DND-41 (cell line): Measurements from ENCODE around the gene GFOD1.

Experiments used
- ATAC-seq: fragments of 200-7000 bp; cut with Tn5 transposase; 3 replicates; pipeline ENCODE4 v1.9.1; 2021; ENCODE audit warnings: low read depth; ENCODE audit not compliant: insufficient read depth
- DNase-seq: peaks from one replicate; pipeline ENCODE4 v3.0.0-alpha.2; 2020
- H2AFZ ChIP-seq: 2 replicates; pipeline ENCODE4 v1.6.0; 2012; ENCODE audit warnings: low read depth, low read length
- H3K27ac ChIP-seq: 2 replicates; pipeline ENCODE4 v1.5.1; 2012; ENCODE audit warnings: low read length, inconsistent platforms
- H3K27me3 ChIP-seq: fragments of 200-600 bp; sonication (generic); 2 replicates; pipeline ENCODE4 v1.6.0; 2012; ENCODE audit warnings: low read length, mild to moderate bottlenecking, inconsistent platforms; ENCODE audit not compliant: insufficient read depth, poor library complexity
- H3K36me3 ChIP-seq: 2 replicates; pipeline ENCODE4 v1.5.1; 2012; ENCODE audit warnings: low read length, inconsistent platforms; ENCODE audit not compliant: insufficient read depth
- H3K4me1 ChIP-seq: 2 replicates; pipeline ENCODE4 v1.5.1; 2012; ENCODE audit warnings: mild to moderate bottlenecking, low read length; ENCODE audit not compliant: insufficient read depth
- H3K4me2 ChIP-seq: 2 replicates; pipeline ENCODE4 v1.6.0; 2012; ENCODE audit warnings: mild to moderate bottlenecking, moderate library complexity, low read length, inconsistent platforms; ENCODE audit not compliant: insufficient read depth
- H3K4me3 ChIP-seq, 2 experiments: fragments of 200-600 bp in 1 of 2; shearing (Covaris generic) in 1 of 2; 2 replicates each; pipeline ENCODE4 v1.5.1; 2012 to 2016; ENCODE audit warnings: inconsistent platforms in 2 of 2, low read length in 2 of 2, mild to moderate bottlenecking in 2 of 2, low read depth in 1 of 2, moderate library complexity in 1 of 2
- H3K79me2 ChIP-seq: 2 replicates; pipeline ENCODE4 v1.6.0; 2012; ENCODE audit warnings: low read length, inconsistent platforms; ENCODE audit not compliant: insufficient read depth
- H3K9ac ChIP-seq: 2 replicates; pipeline ENCODE4 v1.6.0; 2012; ENCODE audit warnings: low read depth, mild to moderate bottlenecking, inconsistent platforms, low read length, moderate library complexity
- H3K9me3 ChIP-seq: 2 replicates; pipeline ENCODE4 v1.5.1; 2012; ENCODE audit warnings: low read length, moderate library complexity, mild to moderate bottlenecking, inconsistent platforms; ENCODE audit not compliant: insufficient read depth, severe bottlenecking
- H4K20me1 ChIP-seq: 2 replicates; pipeline ENCODE4 v1.6.0; 2012; ENCODE audit warnings: low read length; ENCODE audit not compliant: insufficient read depth
- CTCF ChIP-seq: IDR thresholded peaks from 2 replicates; pipeline ENCODE4 v1.5.1; 2012; ENCODE audit warnings: borderline replicate concordance, low read length, moderate library complexity, mild to moderate bottlenecking; ENCODE audit not compliant: poor library complexity, severe bottlenecking; ENCODE audit errors: extremely low read depth
- EZH2 ChIP-seq: IDR thresholded peaks from 3 replicates; pipeline ENCODE4 v1.6.1; 2012; ENCODE audit warnings: borderline replicate concordance, low read depth, mild to moderate bottlenecking, moderate library complexity, low read length, inconsistent platforms; ENCODE audit not compliant: severe bottlenecking

The GFOD1 gene

GRCh38 chr6:13371421-13372072 is 115.9 kb downstream of the GFOD1 start:
- Histone ChIP-seq H3K4me2 (no peak overlapping the region), H3K4me1 (no peaks in the 10 kb centered on the region), H3K9me3 (no peaks in the 10 kb centered on the region), H4K20me1 (peaks cover 3% of the 10 kb centered on the region; the same call in 1 of the 2 replicates), H3K4me3 (no peak overlapping the region), H3K79me2 (no peaks in the 10 kb centered on the region), H3K36me3 (no peaks in the 10 kb centered on the region), H2AFZ (no peak overlapping the region), H3K27ac (no peak overlapping the region), H3K27me3 (no peaks in the 10 kb centered on the region), H3K9ac (no peak overlapping the region)
- ATAC-seq: no peak
- DNase-seq: no peak
- TF ChIP-seq EZH2: no peak
- TF ChIP-seq CTCF: no peak

- Histone ChIP-seq H2AFZ (no peak overlapping the region), H3K27me3 (no peaks in the 10 kb centered on the region), H3K79me2 (no peaks in the 10 kb centered on the region), H3K36me3 (no peaks in the 10 kb centered on the region), H3K9ac (no peak overlapping the region), H4K20me1 (peaks cover 3% of the 10 kb centered on the region; the same call in 1 of the 2 replicates), H3K27ac (no peak overlapping the region), H3K4me3 (no peak overlapping the region), H3K4me2 (no peak overlapping the region), H3K9me3 (no peaks in the 10 kb centered on the region), H3K4me1 (no peaks in the 10 kb centered on the region)
- DNase-seq (no peak), ATAC-seq (no peak)
- no peak for TF ChIP-seq EZH2
- no peak for TF ChIP-seq CTCF
Observed at GRCh38 chr6:13370623-13371022, 116.8 kb downstream of the GFOD1 start.

- H3K79me2 ChIP-seq: no peaks in the 10 kb centered on the region
- no peak overlapping the region for H3K9ac ChIP-seq
- no peak overlapping the region for H3K27ac ChIP-seq
- H2AFZ ChIP-seq: no peak overlapping the region
- H3K4me3 ChIP-seq: no peak overlapping the region
- no peaks in the 10 kb centered on the region for H3K4me1 ChIP-seq
- H4K20me1 ChIP-seq: peaks cover 3% of the 10 kb centered on the region; the same call in 1 of the 2 replicates
- ATAC-seq (no peak), DNase-seq (no peak)
- no peaks in the 10 kb centered on the region for H3K27me3 ChIP-seq
- H3K9me3 ChIP-seq: no peaks in the 10 kb centered on the region
- no peak overlapping the region for H3K4me2 ChIP-seq
- no peak for TF ChIP-seq EZH2
- H3K36me3 ChIP-seq: 0 out of 2 replicates have a peak, but pooled peaks cover 7% of the 10 kb centered on the region
Observed at GRCh38 chr6:13369591-13369990, 117.8 kb downstream of the GFOD1 start.

GRCh38 chr6:13368731-13369115 is 118.7 kb downstream of the GFOD1 start:
- H3K9me3 ChIP-seq: no peaks in the 10 kb centered on the region
- no peaks in the 10 kb centered on the region for H3K27me3 ChIP-seq
- no peak overlapping the region for H3K4me2 ChIP-seq
- ATAC-seq (no peak), DNase-seq (no peak)
- no peak overlapping the region for H3K9ac ChIP-seq
- no peak overlapping the region for H3K27ac ChIP-seq
- H3K4me1 ChIP-seq: no peaks in the 10 kb centered on the region
- peaks cover 3% of the 10 kb centered on the region; the same call in 1 of the 2 replicates for H4K20me1 ChIP-seq
- no peak overlapping the region for H3K4me3 ChIP-seq
- TF ChIP-seq CTCF (no peak), EZH2 (no peak)
- no peaks in the 10 kb centered on the region for H3K79me2 ChIP-seq
- 0 out of 2 replicates have a peak, but pooled peaks cover 7% of the 10 kb centered on the region for H3K36me3 ChIP-seq
- H2AFZ ChIP-seq: no peak overlapping the region
